Kidney epithelial cell (primary cell): Measurements from ENCODE around the gene CBX7. TPM values are rescaled to one million over a fixed set of nuclear protein-coding genes. Genes with fewer than 3 reads are reported as not detected.

Experiments
- DNase-seq: peaks from one replicate; pipeline ENCODE4 v3.0.0-alpha.2; 2010; ENCODE audit warnings: low read depth
- H3K27me3 ChIP-seq: 2 replicates; pipeline ENCODE4 v1.6.0; 2011; ENCODE audit warnings: low read length; ENCODE audit not compliant: control insufficient read depth, insufficient read depth
- H3K36me3 ChIP-seq: 2 replicates; pipeline ENCODE4 v1.5.1; 2011; ENCODE audit warnings: low read length; ENCODE audit not compliant: control insufficient read depth, insufficient read depth
- H3K4me3 ChIP-seq: 2 replicates; pipeline ENCODE4 v1.5.1; 2011; ENCODE audit warnings: low read depth, mild to moderate bottlenecking, control low read depth, low read length
- CTCF ChIP-seq: IDR thresholded peaks from 2 replicates; pipeline ENCODE4 v1.5.1; 2011; ENCODE audit warnings: mild to moderate bottlenecking, moderate library complexity, low read length, control low read depth, inconsistent platforms; ENCODE audit not compliant: insufficient read depth, poor library complexity, severe bottlenecking
- total RNA-seq: library from RNA; depleted of rRNA; stranded (reverse); fragments of >200 nt; gene quantifications from 2 replicates; pipeline ENCODE4 v1.2.3, GENCODE V29; 2015

CBX7 gene
- total RNA-seq, 1 donor from 2014 or later: 2.9 TPM

- Histone ChIP-seq H3K4me3 (no peak overlapping the region), H3K36me3 (no peaks in the 10 kb centered on the region), H3K27me3 (no peaks in the 10 kb centered on the region)
- DNase-seq: no peak
- no peak for TF ChIP-seq CTCF
These were observed 32.4 kb upstream of the CBX7 start for GRCh38 chr22:39184586-39185577.

- Histone ChIP-seq H3K27me3 (no peaks in the 10 kb centered on the region), H3K4me3 (no peak overlapping the region), H3K36me3 (no peaks in the 10 kb centered on the region)
- no peak for DNase-seq
- no peak for TF ChIP-seq CTCF
These were observed 31.6 kb upstream of the CBX7 start for GRCh38 chr22:39183991-39184585.

- DNase-seq: no peak
- H3K36me3 ChIP-seq: no peaks in the 10 kb centered on the region
- no peak overlapping the region for H3K4me3 ChIP-seq
- H3K27me3 ChIP-seq: no peaks in the 10 kb centered on the region
- no peak for TF ChIP-seq CTCF
These were observed 30.1 kb upstream of the CBX7 start for GRCh38 chr22:39182478-39183030.

GRCh38 chr22:39181778-39182177, 29.3 kb upstream of the CBX7 start:
- H3K36me3 ChIP-seq: no peaks in the 10 kb centered on the region
- no peak for DNase-seq
- no peak overlapping the region for H3K4me3 ChIP-seq
- no peak for TF ChIP-seq CTCF
- H3K27me3 ChIP-seq: no peaks in the 10 kb centered on the region

- no peak for TF ChIP-seq CTCF
- no peak for DNase-seq
- Histone ChIP-seq H3K27me3 (no peaks in the 10 kb centered on the region), H3K4me3 (no peak overlapping the region), H3K36me3 (no peaks in the 10 kb centered on the region)
These were observed 28.9 kb upstream of the CBX7 start for GRCh38 chr22:39181356-39181755.
